NCI-H187 (cell line): ENCODE data around the gene SP110.
"Not testable (repeated sequence)": the region's sequence is repeated elsewhere in the genome, so short reads cannot be mapped to it uniquely, and the experiment has no call there.

ENCODE experiments used
- DNase-seq, 2 experiments: peaks; one replicate each; lab custom pipeline; 2025; lab: John Stamatoyannopoulos, UW

The SP110 gene

GRCh38 chr2:230124757-230125431, 94.9 kb downstream of the SP110 start:
- no peak for DNase-seq

- DNase-seq = no peak
Measured at GRCh38 chr2:230124235-230124634, 95.5 kb downstream of the SP110 start.

GRCh38 chr2:230120376-230120775, 99.4 kb downstream of the SP110 start:
- not testable (repeated sequence) for DNase-seq

- not testable (repeated sequence) for DNase-seq
Measured at GRCh38 chr2:230119827-230120226, 100.0 kb downstream of the SP110 start.
